GM19099 (cell line): ENCODE measurements around the gene SLC6A6.

Experiments used
- POLR2A ChIP-seq: IDR thresholded peaks from 3 replicates; pipeline ENCODE4 v1.6.1; 2011; ENCODE audit warnings: low read depth; ENCODE audit not compliant: insufficient read length; ENCODE audit errors: extremely low read depth

The SLC6A6 gene

DNA sequence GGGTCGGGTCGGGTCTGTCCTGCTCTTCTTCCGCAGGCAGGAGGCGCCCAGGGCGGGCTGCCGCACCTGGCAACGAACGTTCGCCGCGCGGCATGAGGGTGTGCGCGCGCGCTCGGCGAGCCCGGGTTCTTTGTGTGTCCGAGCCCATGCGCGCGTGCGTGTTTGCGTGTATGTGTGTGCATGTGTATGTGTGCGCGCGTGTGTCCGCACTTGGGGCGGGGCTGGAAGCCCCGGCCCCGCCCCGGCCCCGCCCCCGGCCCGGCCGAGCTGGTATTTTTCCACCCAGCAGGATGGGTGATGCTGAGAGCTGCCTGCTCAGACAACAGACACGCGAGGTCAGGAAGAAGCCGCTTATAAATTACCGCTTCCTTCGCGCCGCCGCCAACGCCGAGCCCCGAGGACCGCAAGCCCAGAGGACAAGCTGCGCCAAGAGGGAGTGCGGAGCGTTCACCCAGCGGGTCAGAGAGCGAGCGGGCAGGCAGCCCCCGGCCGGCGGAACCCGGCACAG lies at the start of gene SLC6A6:
SLC6A6 (plus strand) TSS at position 303 of the 508 bp plus-strand sequence. CDS start 41,029 bp downstream, outside the sequence.
- TF ChIP-seq POLR2A = peak; percentile 72

DNA sequence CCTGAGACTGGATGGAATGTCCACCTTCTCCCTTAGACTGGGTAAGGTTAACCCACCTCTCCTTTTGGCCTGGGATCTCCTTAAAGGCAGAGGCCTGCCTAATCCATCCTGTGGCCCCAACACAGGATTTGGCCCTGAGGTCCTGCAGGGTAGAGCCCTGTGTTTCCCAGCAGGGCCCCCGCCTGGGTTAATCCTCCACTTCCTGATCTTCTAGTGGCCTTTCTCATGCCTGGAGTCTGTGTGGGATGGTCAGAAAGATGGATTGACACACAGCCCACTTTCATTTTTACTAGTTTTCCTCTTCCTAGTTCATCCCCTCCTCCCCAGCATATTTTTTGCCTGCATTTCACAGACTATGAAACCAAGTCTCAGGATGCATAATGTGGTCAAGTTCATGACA lies 48.9 kb upstream of the SLC6A6 start:
- no peak for TF ChIP-seq POLR2A

DNA sequence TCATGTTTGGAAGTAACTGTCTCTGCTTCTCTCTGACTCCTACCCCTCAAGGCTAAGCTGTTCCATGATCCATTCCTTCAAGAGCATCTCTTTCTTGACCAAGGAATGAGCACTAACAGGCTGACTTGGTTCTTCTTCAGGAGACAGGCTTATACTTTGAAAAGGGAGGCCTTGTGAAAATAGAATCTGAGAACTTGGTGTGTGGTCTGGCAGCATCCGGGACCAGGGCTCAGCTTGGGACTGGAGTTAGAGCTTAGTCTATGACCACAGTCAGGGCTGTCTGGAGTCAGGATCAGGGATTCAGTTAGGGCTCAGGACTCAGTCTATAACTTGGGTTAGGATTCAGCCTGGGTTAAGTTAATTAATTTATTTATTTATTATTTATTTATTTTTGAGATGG lies 44.9 kb upstream of the SLC6A6 start:
- TF ChIP-seq POLR2A = no peak

DNA sequence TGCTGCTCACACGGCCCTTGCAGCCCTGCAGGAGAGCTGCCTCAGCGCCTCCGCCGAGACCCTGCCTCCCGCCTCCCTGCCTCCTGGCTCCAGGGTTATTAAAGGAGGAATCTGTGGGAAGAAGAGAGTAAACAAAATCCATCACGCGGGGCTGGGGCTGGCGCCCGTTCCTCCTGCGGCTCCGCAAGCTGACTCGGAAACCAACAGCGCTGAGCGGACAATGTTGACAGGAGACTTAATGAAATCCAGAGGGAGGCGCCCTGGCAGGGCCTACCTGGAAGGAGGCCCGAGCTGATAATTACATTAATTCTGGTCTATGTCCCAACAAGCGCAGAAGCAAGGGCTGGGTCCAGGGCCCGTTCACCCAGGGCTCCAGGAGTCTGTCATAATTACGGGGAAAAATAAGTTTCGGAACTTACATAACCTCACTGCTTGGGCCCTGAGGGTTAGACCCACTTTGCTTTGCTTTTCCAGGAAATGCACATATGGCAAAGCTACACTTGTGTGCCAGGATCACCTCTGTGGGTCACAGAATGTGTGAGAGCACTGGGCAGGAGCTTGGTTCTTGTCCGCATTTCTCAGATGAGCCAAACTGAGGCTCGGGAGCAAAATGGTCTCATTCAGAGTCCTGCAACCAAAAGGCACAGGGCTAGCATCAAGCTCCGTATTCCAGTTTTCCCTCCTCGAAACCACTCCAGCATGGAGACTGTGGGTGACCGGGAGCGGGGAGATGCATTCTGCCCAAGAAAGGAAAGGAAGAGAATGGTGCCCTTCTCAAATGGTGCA lies 43.8 kb upstream of the SLC6A6 start:
- TF ChIP-seq POLR2A = no peak

DNA sequence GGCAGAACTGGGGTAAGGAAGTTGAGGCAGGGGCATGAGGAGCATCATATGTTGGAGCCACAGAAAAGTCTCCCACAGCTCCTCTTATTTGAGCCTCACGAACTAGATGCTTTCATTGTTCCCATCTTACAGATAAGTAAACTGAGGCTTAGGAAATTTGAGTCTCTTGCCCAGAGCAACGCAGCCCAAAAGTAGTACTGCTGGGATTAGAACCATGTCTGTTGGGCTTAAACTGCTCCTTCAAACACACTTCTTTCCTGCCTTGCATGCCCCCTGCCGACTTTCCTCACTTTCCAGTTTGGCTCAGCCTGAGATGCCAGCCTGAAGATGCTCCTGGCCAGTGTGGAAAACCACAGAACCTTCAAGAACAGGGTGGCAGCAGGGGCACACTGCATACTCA lies 43.1 kb upstream of the SLC6A6 start:
- no peak for TF ChIP-seq POLR2A

DNA sequence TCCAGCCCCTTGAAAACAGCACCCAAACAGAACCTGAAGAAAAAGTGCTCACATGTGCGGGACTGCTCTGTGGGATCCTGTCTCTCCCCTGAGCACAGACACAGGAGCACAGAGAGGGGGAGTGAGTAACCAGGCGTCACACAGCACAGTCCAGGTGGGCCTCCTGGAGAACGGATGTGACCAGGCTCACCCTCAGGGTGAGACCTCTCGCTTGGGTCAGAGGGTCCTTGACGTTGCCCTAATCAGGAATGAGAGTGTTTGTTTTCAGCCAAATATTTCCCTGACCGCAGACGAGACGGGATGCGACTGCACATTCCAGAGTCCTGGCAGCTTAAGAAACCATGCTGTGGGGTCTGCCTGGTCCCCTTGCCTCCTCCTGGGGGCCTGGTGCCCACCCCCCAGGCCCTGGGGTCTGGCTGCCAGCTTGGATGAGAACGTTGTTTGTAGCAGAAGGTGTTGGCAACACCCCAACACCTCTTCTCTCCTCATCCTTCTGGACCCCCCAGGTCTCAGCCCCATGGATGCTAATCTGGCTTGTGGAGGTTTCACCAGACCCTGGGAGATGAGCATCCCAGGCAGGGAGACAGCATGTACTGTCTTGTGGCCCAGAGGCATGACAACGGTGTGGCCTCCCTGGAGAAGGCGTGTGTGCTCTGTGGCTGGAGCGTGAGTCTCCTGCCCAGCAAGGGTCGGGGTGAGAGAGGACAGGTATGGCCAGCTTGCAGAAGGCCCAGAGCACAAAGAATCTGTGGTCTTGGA lies 42.1 kb upstream of the SLC6A6 start:
- TF ChIP-seq POLR2A = no peak

DNA sequence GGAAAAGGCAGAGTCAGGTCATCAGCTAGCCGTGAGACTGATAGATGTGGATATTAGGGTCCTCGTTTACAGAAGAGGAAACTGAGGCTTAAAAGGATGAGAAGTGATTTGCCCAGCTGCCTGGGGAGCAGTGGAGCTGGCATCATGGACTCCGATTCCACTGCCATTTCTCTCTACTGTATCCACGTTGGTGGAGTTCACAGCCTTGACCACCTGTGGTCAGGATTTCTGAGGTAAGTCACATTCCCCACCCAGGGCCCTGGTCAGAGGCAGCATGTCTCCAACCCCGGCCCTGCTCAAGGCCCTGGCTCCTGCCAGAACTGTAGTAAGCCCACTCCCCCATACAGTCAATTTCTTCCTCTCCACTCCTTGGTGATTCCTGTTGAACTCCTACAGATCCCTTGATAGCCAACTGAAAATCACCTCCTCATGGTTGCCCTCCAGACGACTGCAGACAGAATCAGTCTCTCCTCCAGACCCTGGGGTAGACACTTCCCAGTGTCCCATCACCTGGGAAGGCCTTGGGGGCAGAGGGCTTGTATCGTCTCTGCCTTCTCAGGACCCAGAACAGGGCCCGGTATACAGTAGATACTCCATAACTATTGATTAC lies 41.2 kb upstream of the SLC6A6 start:
- no peak for TF ChIP-seq POLR2A

DNA sequence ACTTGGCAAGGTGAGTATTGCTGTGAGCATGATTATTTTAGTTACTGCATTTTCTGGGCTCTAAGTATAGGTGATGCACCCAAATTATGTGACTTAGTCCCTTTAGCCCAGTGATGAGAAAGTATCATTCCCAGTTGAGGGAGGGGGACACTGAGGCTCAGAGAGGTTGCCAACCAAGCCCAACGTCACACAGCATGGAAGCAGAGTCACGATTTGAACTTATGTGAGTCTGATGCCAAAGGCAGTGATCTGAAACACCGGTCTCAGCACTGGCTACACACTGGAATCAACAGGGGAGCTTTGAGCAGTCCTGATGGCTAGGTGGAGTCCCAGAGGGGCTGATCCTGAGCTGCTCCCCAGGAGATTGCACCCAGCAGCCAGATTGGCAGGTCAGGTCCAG lies 39.5 kb upstream of the SLC6A6 start:
- TF ChIP-seq POLR2A = no peak

DNA sequence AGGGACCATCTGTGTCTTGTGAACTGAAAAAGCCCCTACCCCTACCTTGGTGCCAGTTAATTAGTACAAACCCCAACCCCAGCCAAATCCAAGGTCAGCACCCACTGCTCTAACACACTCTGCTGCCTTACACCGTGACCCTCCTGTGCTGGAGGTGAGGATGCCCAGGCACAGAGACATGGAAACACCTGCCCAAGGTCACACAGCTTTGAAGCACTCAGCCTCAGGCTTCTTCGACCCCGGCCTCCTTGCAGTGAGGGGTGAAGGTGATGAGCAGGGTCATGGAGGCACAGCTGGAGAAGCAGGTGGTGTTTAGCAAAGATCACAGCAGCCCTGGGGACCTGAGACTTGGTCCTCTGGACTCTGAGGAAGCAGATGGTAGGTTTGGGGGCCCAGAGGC lies 39.0 kb upstream of the SLC6A6 start:
- no peak for TF ChIP-seq POLR2A

DNA sequence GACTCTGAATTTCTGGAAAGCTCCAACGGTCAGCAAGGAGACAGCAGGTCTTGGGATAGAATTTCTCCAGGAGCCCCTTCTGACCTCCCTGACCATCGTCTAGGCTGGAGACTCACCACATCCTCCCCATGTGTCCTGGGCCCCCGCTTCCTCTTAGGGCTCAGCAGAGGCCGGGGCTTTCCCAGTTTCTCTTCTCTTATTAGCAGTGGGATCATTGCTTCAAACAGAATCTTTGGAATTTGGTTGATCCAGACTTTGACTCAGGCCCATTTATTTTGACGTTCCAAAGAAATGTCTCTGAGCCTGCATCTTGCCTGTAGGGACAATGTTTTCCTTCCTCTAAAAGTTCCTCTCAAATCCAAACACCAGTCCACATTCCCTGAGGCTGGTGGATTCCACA lies 38.4 kb upstream of the SLC6A6 start:
- TF ChIP-seq POLR2A = no peak

DNA sequence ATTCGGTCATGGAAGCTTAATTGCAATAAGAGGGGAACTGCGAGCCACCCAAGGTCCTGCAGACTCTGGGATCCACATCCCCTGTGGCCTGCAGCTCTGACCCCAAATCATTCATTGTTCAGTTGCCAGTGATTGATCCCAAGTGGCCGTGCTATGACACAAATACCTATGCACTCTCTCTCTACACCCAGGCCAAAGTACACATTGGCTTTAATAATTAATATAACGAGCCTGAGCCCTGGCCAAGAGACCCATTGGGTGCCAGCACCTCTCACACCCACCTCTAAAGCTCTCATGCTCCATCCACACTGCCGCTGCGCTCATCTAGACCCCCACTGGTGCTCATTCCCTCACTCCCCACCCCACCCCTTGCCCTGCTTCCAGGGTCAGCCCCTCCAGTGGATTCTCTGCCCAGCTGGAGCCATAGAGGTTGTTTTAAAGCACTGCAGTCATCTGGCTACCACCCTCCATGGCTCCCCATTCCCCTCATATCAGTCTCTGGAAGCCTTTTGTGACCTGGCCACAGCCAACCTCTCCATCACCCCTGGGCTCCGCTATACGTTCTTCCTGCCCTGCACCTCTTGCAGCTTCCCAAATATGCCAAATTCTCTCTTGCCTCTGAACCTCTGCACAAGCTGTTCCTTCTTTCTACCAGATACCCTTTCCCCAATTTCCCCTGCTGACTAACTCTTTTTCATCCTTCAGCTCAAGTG lies 37.7 kb upstream of the SLC6A6 start:
- TF ChIP-seq POLR2A = no peak

DNA sequence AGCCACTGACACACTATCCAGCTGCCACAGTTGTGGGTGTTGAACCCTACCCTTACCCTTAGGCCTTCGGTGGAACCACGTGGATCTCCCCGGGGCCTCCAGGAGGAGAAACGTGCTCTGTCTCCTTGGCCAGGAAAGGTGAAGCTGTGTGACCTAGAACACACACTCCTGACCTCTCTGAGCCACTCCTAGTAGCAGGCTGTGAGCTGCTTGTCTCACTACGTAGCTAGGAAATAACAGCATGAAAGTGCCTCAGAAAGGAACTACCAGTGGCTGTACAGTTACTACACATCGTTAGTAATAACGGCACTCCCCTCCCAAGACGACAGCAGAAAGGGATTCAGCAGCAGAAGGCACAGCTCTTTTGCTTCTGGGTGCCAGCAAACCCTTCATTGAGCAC lies 36.2 kb upstream of the SLC6A6 start:
- no peak for TF ChIP-seq POLR2A

DNA sequence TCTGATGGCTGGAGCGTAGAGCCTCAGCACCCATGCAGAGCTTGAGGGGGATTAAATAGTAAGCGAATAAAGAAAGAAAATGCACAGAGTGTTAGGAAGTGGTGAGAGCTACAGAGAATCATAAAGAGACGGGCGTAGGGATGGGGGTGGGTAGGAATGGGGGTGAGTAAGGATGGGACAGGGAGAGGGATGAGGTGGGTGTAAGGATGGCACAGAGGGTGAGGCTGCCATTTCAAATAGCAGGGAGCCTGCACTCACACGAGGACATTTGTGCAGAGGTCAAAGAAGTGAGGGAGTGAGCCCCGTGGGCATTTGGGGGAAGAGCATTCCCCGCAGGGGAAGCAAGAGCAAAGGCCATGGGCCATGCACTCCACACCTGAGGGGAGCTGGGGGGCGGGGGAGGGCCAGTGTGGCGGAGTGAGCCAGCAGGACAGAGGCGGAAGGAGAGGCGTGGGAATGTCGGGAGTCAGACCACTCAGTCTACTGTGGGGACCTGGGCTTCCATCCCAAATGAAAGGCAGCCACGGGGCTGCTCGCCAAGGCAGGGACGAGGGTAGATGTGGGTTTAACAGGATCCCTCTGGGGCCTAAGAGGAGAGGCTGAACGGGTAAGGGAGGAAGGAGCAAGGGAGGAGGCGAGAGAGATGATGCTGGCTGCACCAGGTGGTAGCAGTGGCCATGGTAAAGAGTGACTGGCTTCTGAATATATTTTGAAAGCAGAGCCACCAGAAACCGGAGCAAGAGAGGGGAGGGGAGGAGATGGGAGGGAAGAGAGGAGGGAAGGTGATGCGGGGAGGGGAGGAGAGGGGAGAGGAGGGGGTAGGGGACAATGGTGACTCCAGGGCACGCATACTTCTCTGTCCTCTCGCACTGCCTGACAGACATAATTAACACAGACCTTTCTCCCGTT lies 35.2 kb upstream of the SLC6A6 start:
- no peak for TF ChIP-seq POLR2A

DNA sequence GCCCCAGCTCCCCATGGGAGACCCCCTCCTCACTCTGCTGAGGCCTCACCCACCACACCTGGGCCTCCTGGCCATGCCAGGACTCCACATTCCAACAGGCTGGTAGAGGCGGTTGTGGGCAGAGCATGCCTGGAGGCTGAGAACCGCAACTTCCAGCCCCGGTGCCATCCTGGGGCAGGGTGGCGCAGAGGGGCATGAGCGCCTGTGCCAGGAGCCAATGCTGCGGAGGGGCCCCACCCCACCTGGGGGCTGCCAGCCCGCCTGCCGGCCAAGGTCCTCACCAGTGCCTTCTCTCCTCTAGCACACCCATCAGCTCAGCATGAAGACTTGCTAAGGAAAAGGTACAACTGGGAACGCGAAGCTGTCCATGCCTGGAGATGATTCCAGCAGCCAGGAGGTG lies 34.3 kb upstream of the SLC6A6 start:
- TF ChIP-seq POLR2A = no peak
